Measurements from ENCODE around the gene DHRS9.

DNA sequence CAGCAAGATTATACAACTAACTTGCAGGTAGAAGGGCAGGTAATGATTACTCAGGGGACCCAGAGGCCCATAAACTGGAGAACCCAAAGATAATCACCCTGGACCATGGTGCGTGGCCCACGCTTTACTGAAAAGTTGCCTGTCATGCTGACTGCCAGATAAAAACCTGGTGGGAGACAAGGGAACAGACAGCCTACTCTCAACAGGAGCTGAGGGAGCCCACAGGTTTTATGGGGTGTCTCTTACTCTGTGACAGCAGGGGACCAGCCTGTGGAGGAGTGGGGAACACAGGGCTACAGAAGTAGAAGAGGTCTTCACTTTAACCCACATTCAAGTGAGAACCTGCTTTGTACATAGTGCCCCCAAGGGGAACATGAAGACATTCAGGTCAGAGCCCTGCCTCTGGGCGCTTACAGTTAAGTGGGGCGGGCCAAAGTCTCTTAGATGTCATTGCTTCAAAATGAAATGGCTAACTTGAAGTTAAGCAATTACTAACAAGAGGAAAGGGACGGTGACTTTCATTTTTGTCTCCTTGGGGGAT, 60.4 kb downstream of the DHRS9 start:
- TF ChIP-seq POLR2A (IDR thresholded peaks at IDR 0.05): no peak
- TF ChIP-seq, protein P1, sequence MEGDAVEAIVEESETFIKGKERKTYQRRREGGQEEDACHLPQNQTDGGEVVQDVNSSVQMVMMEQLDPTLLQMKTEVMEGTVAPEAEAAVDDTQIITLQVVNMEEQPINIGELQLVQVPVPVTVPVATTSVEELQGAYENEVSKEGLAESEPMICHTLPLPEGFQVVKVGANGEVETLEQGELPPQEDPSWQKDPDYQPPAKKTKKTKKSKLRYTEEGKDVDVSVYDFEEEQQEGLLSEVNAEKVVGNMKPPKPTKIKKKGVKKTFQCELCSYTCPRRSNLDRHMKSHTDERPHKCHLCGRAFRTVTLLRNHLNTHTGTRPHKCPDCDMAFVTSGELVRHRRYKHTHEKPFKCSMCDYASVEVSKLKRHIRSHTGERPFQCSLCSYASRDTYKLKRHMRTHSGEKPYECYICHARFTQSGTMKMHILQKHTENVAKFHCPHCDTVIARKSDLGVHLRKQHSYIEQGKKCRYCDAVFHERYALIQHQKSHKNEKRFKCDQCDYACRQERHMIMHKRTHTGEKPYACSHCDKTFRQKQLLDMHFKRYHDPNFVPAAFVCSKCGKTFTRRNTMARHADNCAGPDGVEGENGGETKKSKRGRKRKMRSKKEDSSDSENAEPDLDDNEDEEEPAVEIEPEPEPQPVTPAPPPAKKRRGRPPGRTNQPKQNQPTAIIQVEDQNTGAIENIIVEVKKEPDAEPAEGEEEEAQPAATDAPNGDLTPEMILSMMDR (IDR thresholded peaks at IDR 0.05): no peak

Data from uterus (tissue), 2 donors.